Embryonic facial prominence (tissue), 1 donor: ENCODE measurements around the gene MAGI1.

ENCODE experiments used
- DNase-seq: peaks from one replicate; pipeline ENCODE4 v3.0.0-alpha.2; 2016; ENCODE audit errors: extremely low spot score

The MAGI1 gene

GRCh38 chr3:65595222-65596028, 443.3 kb downstream of the MAGI1 start:
- DNase-seq: no peak

DNA sequence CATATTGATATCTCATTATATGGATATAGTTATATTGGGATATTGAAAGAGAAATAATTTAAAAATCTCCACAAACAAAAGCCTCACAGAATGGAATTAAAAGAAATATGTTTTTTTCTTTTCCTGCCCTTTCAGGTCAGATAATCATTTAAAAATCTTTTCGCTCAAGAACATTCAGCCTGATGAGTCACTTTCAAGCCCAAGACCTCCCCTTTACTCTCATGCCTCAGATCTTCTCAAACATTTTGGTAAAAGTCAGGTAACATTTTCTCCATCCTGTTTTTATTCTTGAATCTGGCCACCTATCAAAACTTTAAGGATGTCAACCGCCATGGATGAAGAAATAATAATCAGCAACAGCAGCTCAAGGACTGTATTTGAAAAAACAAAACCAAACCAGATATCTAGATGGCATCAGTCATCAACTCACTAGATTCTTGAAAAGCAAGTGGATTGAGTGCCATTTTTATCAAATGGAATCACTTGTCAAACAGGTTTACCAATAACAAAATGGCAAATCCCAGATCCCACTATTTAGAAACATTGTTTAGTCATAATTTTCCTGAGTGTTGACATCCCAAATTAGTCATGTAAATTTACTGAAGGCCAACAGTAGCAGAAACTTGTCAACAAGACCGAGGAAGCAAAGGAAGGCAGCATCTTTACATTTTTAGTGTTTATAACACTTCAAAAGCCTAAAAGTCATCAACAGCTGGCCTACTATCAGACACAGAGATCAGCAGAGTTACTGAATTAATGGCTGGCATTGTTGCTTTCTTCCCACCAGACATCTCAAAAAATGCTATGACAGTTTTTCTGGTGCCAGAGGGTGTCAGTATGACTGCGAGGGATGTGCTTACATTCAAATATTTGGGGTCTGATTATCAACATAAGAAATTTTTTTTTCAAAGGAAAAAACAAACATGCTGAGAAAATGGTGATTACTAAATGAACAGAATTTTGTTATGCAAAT, 444.7 kb downstream of the MAGI1 start:
- DNase-seq: no peak

DNA sequence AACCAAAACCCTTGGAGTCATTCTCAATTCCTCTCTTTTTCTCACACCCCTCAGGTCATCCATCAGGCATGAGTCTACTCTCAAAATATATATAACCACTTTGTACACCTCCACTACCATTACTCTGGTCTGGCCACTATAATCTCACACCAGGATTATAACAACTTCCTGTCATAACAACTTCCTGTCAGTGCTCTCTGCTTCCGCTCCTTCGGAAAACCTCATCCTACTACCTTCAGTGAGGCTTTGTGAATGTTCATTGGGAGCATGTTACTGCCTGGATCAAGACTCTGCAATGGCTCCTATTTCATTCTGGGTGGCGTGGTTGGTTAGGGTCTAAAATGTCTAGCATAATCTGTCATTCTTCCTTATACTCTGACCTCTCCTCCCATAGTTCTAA, 447.4 kb downstream of the MAGI1 start:
- no peak for DNase-seq

GRCh38 chr3:65588884-65589283, 449.8 kb downstream of the MAGI1 start:
- no peak for DNase-seq

GRCh38 chr3:65587650-65588439, 450.9 kb downstream of the MAGI1 start:
- DNase-seq: no peak

DNA sequence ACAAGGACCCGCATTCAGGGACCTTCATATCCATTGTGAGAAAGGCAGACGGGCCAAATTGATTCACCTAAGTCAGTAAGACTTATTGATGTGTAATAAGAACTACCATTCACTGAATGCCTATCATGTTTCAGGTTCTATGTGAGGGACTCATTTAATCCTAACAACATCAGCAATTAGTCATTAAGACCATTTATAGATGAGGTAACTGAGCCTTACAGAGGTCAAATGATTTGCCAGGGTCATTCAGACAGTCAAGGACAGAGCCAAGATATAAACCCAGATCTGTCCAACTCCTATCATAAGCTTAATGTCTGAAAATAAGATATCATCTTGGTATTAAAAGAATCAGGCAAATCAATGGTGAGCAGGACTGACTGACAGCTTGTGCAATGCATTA, 453.8 kb downstream of the MAGI1 start:
- no peak for DNase-seq

- no peak for DNase-seq
These were observed 454.7 kb downstream of the MAGI1 start for GRCh38 chr3:65584002-65584401.

DNA sequence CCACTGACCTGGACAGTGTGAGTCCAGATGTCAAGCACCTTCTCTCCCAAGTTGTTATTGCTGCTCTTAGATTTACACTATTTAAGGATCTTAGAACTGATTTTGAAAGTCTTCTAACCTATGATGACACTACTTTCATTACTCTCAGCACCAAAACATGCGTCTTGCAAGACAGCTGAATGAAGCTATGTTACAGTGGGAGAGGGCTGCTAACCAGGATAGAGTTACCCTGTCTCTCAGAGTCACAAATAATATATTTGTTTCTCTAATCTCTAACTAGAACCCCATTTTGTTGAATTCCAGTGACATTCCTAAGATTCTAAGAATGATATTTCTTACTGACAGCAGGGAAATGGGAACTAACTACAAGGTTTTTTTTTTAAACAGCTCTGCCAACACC, 455.5 kb downstream of the MAGI1 start:
- DNase-seq: no peak

- DNase-seq: no peak
These were observed 456.6 kb downstream of the MAGI1 start for GRCh38 chr3:65582012-65582717.

- no peak for DNase-seq
These were observed 457.4 kb downstream of the MAGI1 start for GRCh38 chr3:65581313-65581712.

DNA sequence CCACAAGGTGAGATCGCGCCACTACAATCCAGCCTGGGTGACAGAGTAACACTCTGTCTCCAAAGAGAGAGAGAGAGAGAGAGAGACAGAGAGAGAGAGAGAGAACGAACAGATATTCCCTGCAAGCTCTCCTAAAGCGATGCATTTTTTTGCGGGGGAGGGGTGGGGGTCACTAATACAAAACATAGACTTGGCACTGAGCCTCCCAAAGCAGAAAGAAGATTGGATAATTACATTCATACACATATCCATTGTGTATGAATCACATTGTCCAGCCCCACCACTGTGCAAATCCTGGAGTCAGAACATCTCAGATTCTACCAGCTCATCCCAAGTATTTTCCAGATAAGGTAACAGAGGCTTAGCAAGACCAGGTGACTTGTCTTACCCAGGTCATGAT, 459.9 kb downstream of the MAGI1 start:
- no peak for DNase-seq

DNA sequence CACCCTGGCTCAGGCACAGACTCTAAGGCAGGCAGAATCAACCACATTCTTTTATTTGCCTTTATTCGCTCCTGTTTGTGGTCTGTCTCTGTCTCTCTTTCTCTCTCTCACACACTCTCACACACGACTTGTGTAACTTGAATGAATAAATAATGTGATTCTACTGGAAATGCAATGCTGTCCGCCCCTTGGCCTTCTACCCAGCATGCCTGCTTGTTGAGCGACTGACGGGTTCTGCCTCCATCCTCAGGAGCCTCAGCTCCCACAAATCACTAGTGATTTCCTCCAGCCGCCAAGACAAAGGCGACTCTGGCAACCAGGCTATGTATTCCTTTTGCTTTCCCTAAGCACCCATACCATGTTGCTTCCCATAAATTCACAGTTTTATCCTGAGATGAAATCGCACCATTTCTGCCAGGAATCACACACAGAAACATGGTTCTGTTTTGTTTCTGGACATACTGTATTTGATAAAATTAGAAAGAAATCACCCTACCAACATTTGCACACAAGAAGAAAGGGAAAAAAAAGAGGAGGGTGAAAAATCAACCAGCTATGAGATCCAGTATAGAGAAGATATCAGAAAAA, 460.8 kb downstream of the MAGI1 start:
- no peak for DNase-seq

- DNase-seq: no peak
These were observed 461.8 kb downstream of the MAGI1 start for GRCh38 chr3:65576966-65577365.

DNA sequence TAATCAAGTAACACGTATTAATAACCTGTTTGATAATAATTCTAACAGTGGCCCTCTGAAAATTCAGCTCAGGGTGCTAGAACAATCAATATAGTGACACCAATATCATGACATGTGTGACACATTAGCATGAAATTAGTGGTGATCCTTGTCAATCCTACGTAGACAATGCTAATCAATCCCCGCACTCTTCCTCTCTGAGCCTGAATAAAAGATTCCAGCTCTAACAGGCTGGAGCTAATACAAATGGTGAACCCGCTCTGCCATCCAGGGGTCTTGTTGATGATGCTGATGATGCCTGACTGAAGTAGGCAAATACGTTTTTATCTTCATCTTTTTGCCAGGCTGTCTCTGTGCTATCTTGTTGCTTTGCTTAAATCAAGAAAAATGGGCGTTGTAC, 462.5 kb downstream of the MAGI1 start:
- DNase-seq: no peak

DNA sequence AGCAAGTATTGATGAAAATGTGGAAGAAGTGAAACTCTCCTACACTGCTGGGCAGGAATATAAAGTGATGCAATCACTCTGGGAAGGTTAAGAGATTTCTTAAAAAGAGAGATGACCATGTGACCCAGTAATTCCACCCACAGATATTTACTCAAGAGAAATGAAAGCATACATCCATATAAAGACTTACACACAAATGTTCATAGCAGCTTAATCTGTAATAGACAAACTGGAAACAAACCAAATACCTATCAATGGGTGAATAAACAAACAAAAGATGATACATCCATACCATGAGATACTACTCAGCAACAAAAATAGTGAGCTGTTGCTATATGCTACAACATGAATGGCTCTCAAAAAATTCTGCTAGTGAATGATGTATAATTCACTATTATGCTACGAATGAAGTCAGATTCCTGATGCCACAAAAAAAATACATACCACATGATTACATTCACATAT, 463.3 kb downstream of the MAGI1 start:
- DNase-seq: no peak

- no peak for DNase-seq
These were observed 465.1 kb downstream of the MAGI1 start for GRCh38 chr3:65573548-65574116.

GRCh38 chr3:65572175-65572777, 466.4 kb downstream of the MAGI1 start:
- no peak for DNase-seq

DNA sequence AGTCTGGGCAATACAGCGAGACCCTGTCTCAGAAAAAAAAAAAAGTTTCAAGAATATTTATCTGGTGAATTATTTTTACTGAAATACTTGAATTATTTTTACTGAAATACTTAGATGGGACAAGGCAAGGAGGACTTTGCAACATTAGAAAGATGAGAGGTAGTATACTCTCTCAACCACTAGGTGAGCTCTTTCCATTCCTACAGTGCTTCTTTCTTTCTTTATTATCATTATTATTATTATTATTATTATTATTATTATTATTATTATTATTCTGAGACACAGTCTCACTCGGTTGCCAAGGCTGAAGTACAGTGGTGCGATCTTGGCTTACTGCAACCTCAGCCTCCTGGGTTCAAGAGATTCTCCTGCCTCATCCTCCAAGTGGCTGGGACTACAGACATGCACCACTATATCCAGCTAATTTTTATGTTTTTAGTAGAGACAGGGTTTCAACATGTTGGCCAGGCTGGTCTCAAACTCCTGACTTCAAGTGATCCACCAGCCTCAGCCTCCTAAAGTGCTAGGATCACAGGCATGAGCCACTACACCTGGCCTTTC, 468.8 kb downstream of the MAGI1 start:
- no peak for DNase-seq

DNA sequence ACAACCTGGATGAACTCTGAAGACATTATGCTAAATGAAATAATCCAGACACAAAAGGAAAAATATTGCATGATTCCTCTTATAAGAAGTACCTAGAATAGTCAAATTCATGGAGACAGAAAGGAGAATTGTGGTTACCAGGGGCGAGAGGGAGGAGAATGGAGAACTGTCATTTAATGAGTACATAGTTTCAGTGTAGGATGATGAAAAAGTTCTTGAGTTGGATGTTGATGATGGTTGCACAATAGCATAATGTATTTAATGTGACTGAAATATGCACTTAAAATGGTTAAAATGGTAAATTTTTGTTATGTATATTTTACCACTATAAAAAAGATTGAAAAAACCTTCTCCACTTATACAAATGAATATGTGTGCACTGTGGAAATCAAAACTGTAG, 469.6 kb downstream of the MAGI1 start:
- no peak for DNase-seq

GRCh38 chr3:65568497-65568896, 470.2 kb downstream of the MAGI1 start:
- no peak for DNase-seq
